Stimulated activated CD8-positive, alpha-beta memory T cell treated with anti-CD3 and anti-CD28 coated beads, Interleukin-4, amount 100 ng/mL, for 1 hour (primary cell): ENCODE results near the gene SUN5.
A peak's percentile ranks its signal among the peaks of the same experiment; 100 is the strongest.
"Not testable (repeated sequence)": the region's sequence is repeated elsewhere in the genome, so short reads cannot be mapped to it uniquely, and the experiment has no call there.

Source experiments
- DNase-seq, 2 donors: peaks; one replicate each; pipeline ENCODE4 v3.0.0-alpha.2; 2020; ENCODE audit warnings: low read depth in 2 of 2, low spot score in 1 of 2

SUN5 gene

GRCh38 chr20:32978009-32978335, 26.3 kb downstream of the SUN5 start:
- DNase-seq: no peak

- no peak for DNase-seq
Observed at GRCh38 chr20:32977281-32978008, 26.8 kb downstream of the SUN5 start.

GRCh38 chr20:32976746-32977145, 27.5 kb downstream of the SUN5 start:
- DNase-seq: no peak

- DNase-seq: no peak
Observed at GRCh38 chr20:32975698-32976674, 28.2 kb downstream of the SUN5 start.

GRCh38 chr20:32975121-32975520, 29.1 kb downstream of the SUN5 start:
- DNase-seq: not testable (repeated sequence)

- not testable (repeated sequence) for DNase-seq
Observed at GRCh38 chr20:32974204-32975064, 29.8 kb downstream of the SUN5 start.

- DNase-seq: no peak
Observed at GRCh38 chr20:32973077-32973717, 31.0 kb downstream of the SUN5 start.

GRCh38 chr20:32972181-32973076, 31.8 kb downstream of the SUN5 start:
- peak; percentile 40 to 69 for DNase-seq

- no peak for DNase-seq
Observed at GRCh38 chr20:32971703-32972161, 32.5 kb downstream of the SUN5 start.

GRCh38 chr20:32970973-32971300, 33.3 kb downstream of the SUN5 start:
- DNase-seq: no peak

GRCh38 chr20:32970115-32970972, 33.9 kb downstream of the SUN5 start:
- no peak for DNase-seq

- DNase-seq: no peak
Observed at GRCh38 chr20:32969356-32970114, 34.7 kb downstream of the SUN5 start.

GRCh38 chr20:32968478-32969241, 35.6 kb downstream of the SUN5 start:
- no peak for DNase-seq

GRCh38 chr20:32967961-32968457, 36.2 kb downstream of the SUN5 start:
- no peak for DNase-seq

- DNase-seq: no peak
Observed at GRCh38 chr20:32966881-32967781, 37.1 kb downstream of the SUN5 start.

- no peak for DNase-seq
Observed at GRCh38 chr20:32966382-32966781, 37.9 kb downstream of the SUN5 start.
